Transverse colon (tissue), 3 donors: ENCODE measurements around the gene ALG1.

Experiments used
- POLR2A ChIP-seq: fragments of 450-650 bp; IDR thresholded peaks from one replicate; pipeline ENCODE4 v1.6.1; 2016; ENCODE audit warnings: antibody characterized with exemption, mild to moderate bottlenecking, moderate library complexity
- TF ChIP-seq, protein P1 (sequence below), 5 experiments: fragments of 200-600 bp in 3 of 5; fragments of 450-650 bp in 2 of 5; sonication (generic) in 3 of 5; IDR thresholded peaks; 1 replicate in 2 of 5; 2 replicates in 3 of 5; pipeline ENCODE4 v1.5.1; 2016 to 2017; ENCODE audit warnings: antibody characterized with exemption in 5 of 5, inconsistent platforms in 3 of 5, mild to moderate bottlenecking in 2 of 5, moderate library complexity in 1 of 5

DNA sequence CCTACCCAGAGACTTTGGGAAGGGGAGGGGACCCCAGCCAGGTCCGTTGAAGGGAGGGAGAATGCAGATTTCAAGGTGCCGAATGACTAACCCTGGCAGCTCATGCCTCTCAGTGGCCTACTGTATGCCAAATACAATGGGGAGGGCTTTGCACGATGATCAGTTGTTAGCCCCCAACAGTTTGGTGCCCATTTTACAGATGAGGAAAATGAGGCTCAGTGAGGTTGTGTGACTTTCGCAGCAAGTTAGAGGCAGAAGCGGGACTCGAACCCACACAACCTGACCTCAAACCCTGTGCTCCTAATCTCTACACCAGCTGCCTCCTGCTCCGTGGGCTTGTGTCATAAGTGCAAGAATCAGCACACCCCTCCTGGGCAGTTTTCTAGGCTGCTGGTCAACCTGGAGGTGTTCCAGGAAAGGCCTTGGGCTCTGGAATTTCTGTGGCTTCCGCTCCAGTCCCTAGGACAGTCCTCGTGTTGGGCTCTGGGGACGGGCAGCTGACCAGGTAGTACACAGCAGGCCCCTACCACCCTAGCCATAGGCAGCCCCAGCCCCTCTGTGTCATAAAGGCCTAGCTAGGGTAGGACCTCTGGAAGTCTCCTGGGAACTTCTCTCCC lies 26.0 kb upstream of the ALG1 start:
- TF ChIP-seq, protein P1, sequence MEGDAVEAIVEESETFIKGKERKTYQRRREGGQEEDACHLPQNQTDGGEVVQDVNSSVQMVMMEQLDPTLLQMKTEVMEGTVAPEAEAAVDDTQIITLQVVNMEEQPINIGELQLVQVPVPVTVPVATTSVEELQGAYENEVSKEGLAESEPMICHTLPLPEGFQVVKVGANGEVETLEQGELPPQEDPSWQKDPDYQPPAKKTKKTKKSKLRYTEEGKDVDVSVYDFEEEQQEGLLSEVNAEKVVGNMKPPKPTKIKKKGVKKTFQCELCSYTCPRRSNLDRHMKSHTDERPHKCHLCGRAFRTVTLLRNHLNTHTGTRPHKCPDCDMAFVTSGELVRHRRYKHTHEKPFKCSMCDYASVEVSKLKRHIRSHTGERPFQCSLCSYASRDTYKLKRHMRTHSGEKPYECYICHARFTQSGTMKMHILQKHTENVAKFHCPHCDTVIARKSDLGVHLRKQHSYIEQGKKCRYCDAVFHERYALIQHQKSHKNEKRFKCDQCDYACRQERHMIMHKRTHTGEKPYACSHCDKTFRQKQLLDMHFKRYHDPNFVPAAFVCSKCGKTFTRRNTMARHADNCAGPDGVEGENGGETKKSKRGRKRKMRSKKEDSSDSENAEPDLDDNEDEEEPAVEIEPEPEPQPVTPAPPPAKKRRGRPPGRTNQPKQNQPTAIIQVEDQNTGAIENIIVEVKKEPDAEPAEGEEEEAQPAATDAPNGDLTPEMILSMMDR (IDR thresholded peaks at IDR 0.05) = no peak
- no peak for TF ChIP-seq POLR2A
